Measurements from ENCODE around the gene UBL7. TPM values are rescaled to one million over a fixed set of nuclear protein-coding genes. Genes with fewer than 3 reads are reported as not detected.

The UBL7 gene
- total RNA-seq, 2 experiments from 2014 or later, result 29.5 to 44.1 TPM

- Histone ChIP-seq H3K36me3 (ENCODE audit: insufficient read depth, low read length) (no peaks in the 10 kb centered on the region), H3K9me2 (ENCODE audit: insufficient read depth, low read length) (no peaks in the 10 kb centered on the region), H3K4me3 (ENCODE audit: low read depth, low read length, poor library complexity, severe bottlenecking) (no peak overlapping the region), H2AFZ (ENCODE audit: low read length) (no peak overlapping the region), H3K9me3 (ENCODE audit: low read length) (no peaks in the 10 kb centered on the region), H3K4me1 (ENCODE audit: insufficient read depth, low read length, poor library complexity, severe bottlenecking) (peaks cover 44% of the 10 kb centered on the region), H3K27ac (ENCODE audit: low read depth, low read length, poor library complexity, severe bottlenecking) (no peak overlapping the region), H4K20me1 (ENCODE audit: insufficient read depth, low read length) (no peaks in the 10 kb centered on the region), H3K79me2 (ENCODE audit: insufficient read depth, low read depth, low read length) (no peaks in the 10 kb centered on the region), H3K4me2 (ENCODE audit: low read length) (no peak overlapping the region)
- DNase-seq (ENCODE audit: low spot score), result no peak
- intact Hi-C loops (cut with micrococcal nuclease; ENCODE audit: unreplicated experiment), result no loop called here
- no TSS peak for BruUV-seq (replicated peaks)
- POLR2A ChIA-PET, result interaction anchor here (0.5 to 1.2 kb wide), 2 partner anchors 19 to 27 kb away, joined by 3 to 4 read pairs; no protein-coding TSS in a partner anchor
- CTCF ChIA-PET (ENCODE audit: unreplicated experiment), result no interaction called here
- TF ChIP-seq, protein P1, sequence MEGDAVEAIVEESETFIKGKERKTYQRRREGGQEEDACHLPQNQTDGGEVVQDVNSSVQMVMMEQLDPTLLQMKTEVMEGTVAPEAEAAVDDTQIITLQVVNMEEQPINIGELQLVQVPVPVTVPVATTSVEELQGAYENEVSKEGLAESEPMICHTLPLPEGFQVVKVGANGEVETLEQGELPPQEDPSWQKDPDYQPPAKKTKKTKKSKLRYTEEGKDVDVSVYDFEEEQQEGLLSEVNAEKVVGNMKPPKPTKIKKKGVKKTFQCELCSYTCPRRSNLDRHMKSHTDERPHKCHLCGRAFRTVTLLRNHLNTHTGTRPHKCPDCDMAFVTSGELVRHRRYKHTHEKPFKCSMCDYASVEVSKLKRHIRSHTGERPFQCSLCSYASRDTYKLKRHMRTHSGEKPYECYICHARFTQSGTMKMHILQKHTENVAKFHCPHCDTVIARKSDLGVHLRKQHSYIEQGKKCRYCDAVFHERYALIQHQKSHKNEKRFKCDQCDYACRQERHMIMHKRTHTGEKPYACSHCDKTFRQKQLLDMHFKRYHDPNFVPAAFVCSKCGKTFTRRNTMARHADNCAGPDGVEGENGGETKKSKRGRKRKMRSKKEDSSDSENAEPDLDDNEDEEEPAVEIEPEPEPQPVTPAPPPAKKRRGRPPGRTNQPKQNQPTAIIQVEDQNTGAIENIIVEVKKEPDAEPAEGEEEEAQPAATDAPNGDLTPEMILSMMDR (conservative IDR thresholded peaks at IDR 0.05; ENCODE audit: low read length), result no peak
- no peak for TF ChIP-seq EZH2phosphoT487 (IDR thresholded peaks at IDR 0.05; ENCODE audit: borderline replicate concordance, low read depth, low read length)
These were observed 30.4 kb downstream of the UBL7 start for GRCh38 chr15:74430510-74430951.

GRCh38 chr15:74429781-74430400 is 31.1 kb downstream of the UBL7 start:
- no peak for DNase-seq (ENCODE audit: low spot score)
- TF ChIP-seq, protein P1 (conservative IDR thresholded peaks at IDR 0.05; ENCODE audit: low read length), result no peak
- TF ChIP-seq EZH2phosphoT487 (IDR thresholded peaks at IDR 0.05; ENCODE audit: borderline replicate concordance, low read depth, low read length), result no peak
- H3K9me3 ChIP-seq (ENCODE audit: low read length), result no peaks in the 10 kb centered on the region
- H3K36me3 ChIP-seq (ENCODE audit: insufficient read depth, low read length), result no peaks in the 10 kb centered on the region
- no peak overlapping the region for H3K27ac ChIP-seq (ENCODE audit: low read depth, low read length, poor library complexity, severe bottlenecking)
- POLR2A ChIA-PET, result interaction anchor here (1.2 kb wide), 1 partner anchor 26 kb away, joined by 4 read pairs; no protein-coding TSS in a partner anchor
- H3K4me2 ChIP-seq (ENCODE audit: low read length), result no peak overlapping the region
- H3K4me3 ChIP-seq (ENCODE audit: low read depth, low read length, poor library complexity, severe bottlenecking), result no peak overlapping the region
- H3K4me1 ChIP-seq (ENCODE audit: insufficient read depth, low read length, poor library complexity, severe bottlenecking), result peaks cover 50% of the 10 kb centered on the region
- intact Hi-C loops (cut with micrococcal nuclease; ENCODE audit: unreplicated experiment), result no loop called here
- no peaks in the 10 kb centered on the region for H4K20me1 ChIP-seq (ENCODE audit: insufficient read depth, low read length)
- CTCF ChIA-PET (ENCODE audit: unreplicated experiment), result interaction anchor here (0.9 kb wide), 1 partner anchor 27 kb away, joined by 4 read pairs; no protein-coding TSS in a partner anchor
- no peaks in the 10 kb centered on the region for H3K79me2 ChIP-seq (ENCODE audit: insufficient read depth, low read depth, low read length)
- no TSS peak for BruUV-seq (replicated peaks)
- no peak overlapping the region for H2AFZ ChIP-seq (ENCODE audit: low read length)
- no peaks in the 10 kb centered on the region for H3K9me2 ChIP-seq (ENCODE audit: insufficient read depth, low read length)
